Measurements from ENCODE around the gene TMPRSS11D.

DNA sequence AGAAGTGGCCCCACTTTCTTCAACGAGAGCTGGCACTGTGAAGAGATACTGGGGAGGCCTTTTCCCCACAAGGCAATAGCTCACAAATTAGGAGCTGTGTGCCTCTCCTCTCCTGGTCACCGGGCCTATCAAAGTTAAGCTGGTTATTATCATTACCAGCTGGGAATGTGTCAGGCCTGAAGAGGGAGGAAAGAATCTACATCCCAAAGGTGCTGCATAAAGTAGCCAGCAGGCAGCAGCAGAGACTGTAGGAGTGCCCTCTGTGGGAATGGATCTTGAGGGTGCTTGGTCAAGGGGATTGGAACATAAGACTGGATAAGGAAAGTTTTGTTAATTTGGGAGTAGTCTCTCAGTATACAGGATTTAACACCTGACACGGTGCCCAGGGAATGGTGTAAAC, 9.1 kb upstream of the TMPRSS11D start:
- TF ChIP-seq, protein P1, sequence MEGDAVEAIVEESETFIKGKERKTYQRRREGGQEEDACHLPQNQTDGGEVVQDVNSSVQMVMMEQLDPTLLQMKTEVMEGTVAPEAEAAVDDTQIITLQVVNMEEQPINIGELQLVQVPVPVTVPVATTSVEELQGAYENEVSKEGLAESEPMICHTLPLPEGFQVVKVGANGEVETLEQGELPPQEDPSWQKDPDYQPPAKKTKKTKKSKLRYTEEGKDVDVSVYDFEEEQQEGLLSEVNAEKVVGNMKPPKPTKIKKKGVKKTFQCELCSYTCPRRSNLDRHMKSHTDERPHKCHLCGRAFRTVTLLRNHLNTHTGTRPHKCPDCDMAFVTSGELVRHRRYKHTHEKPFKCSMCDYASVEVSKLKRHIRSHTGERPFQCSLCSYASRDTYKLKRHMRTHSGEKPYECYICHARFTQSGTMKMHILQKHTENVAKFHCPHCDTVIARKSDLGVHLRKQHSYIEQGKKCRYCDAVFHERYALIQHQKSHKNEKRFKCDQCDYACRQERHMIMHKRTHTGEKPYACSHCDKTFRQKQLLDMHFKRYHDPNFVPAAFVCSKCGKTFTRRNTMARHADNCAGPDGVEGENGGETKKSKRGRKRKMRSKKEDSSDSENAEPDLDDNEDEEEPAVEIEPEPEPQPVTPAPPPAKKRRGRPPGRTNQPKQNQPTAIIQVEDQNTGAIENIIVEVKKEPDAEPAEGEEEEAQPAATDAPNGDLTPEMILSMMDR (IDR thresholded peaks at IDR 0.05), result peak in 2 of 6 experiments; percentile 20 to 41
- TF ChIP-seq POLR2A (IDR thresholded peaks at IDR 0.05), result no peak

Data from esophagus squamous epithelium (tissue), 4 donors.